Endothelial cell of umbilical vein (primary cell): ENCODE data around the gene MTA1. TPM values are rescaled to one million over a fixed set of nuclear protein-coding genes. Genes with fewer than 3 reads are reported as not detected.
A peak's percentile ranks its signal among the peaks of the same experiment; 100 is the strongest.

ENCODE experiments used
- BruUV-seq: library from RNA; stranded (reverse); fragments of 400-500 nt; replicated peaks from 2 replicates; lab custom pipeline; 2021; lab: Mats Ljungman, UMichigan
- CTCF ChIA-PET: fragments of 300-600, 350-600 bp; sonication (Branson Sonifier 250); formaldehyde crosslinking; loops from one replicate; lab custom pipeline; 2021; ENCODE audit warnings: antibody characterized with exemption, inconsistent platforms; lab: Charles Lee
- POLR2A ChIA-PET: fragments of 300-600, 350-600 bp; sonication (Branson Sonifier 250); formaldehyde crosslinking; loops from one replicate; lab custom pipeline; 2021; ENCODE audit warnings: antibody characterized with exemption, inconsistent platforms; lab: Charles Lee
- DNase-seq: peaks from one replicate; pipeline ENCODE4 v3.0.0-alpha.2; 2011; ENCODE audit warnings: low read depth, low spot score
- FAIRE-seq: peaks from 2 replicates; lab custom pipeline; 2011; peaks lifted over from hg19 to GRCh38; lab: Jason Lieb, UNC
- H2AFZ ChIP-seq: 2 replicates; pipeline ENCODE4 v1.6.0; 2012; ENCODE audit warnings: low read depth, low read length, control low read depth, inconsistent platforms
- H3K27ac ChIP-seq: 2 replicates; pipeline ENCODE4 v1.5.1; 2011; ENCODE audit warnings: low read depth, mild to moderate bottlenecking, control low read depth, low read length, moderate library complexity; ENCODE audit not compliant: insufficient read depth
- H3K27me3 ChIP-seq, 2 experiments: 2 replicates each; pipeline versions ENCODE4 v1.6.0 to v1.6.1; 2011; ENCODE audit warnings: low read length in 2 of 2, mixed read lengths in 1 of 2; ENCODE audit not compliant: control insufficient read depth in 2 of 2, insufficient read depth in 2 of 2
- H3K36me3 ChIP-seq, 2 experiments: 2 replicates in 1 of 2; 3 replicates in 1 of 2; pipeline ENCODE4 v1.5.1; 2011; ENCODE audit warnings: low read length in 2 of 2, mild to moderate bottlenecking in 1 of 2, moderate library complexity in 1 of 2; ENCODE audit not compliant: control insufficient read depth in 2 of 2, insufficient read depth in 2 of 2; ENCODE audit errors: extremely low read depth in 1 of 2
- H3K4me1 ChIP-seq: 3 replicates; pipeline ENCODE4 v1.5.1; 2011; ENCODE audit warnings: mild to moderate bottlenecking, low read length; ENCODE audit not compliant: control insufficient read depth, insufficient read depth; ENCODE audit errors: extremely low read depth
- H3K4me2 ChIP-seq: 2 replicates; pipeline ENCODE4 v1.6.1; 2011; ENCODE audit warnings: low read length, control low read depth, mixed read lengths; ENCODE audit not compliant: insufficient read depth
- H3K4me3 ChIP-seq, 3 experiments: fragments of 200-600 bp in 1 of 3; sonication (generic), shearing (Covaris generic) in 1 of 3; replicated peaks in 1 of 3; 2 replicates each; pipeline ENCODE4 v1.5.1; 2011 to 2016; ENCODE audit warnings: control low read depth in 3 of 3, low read length in 3 of 3, mild to moderate bottlenecking in 2 of 3, inconsistent platforms in 1 of 3, low read depth in 1 of 3, moderate library complexity in 1 of 3; ENCODE audit not compliant: insufficient read depth in 1 of 3
- H3K79me2 ChIP-seq: 2 replicates; pipeline ENCODE4 v1.6.0; 2012; ENCODE audit warnings: low read length, inconsistent platforms; ENCODE audit not compliant: control insufficient read depth, insufficient read depth
- H3K9ac ChIP-seq: replicated peaks from 2 replicates; pipeline ENCODE3; 2011; ENCODE audit warnings: low read length, control low read depth; ENCODE audit not compliant: insufficient read depth; ENCODE audit errors: extremely low read depth
- H3K9me1 ChIP-seq: replicated peaks from 3 replicates; pipeline ENCODE4 v1.6.0; 2011; ENCODE audit warnings: mild to moderate bottlenecking, low read length; ENCODE audit not compliant: control insufficient read depth, insufficient read depth; ENCODE audit errors: extremely low read depth
- H3K9me3 ChIP-seq: replicated peaks from 2 replicates; pipeline ENCODE4 v1.5.1; 2012; ENCODE audit warnings: low read length, inconsistent platforms; ENCODE audit not compliant: control insufficient read depth, insufficient read depth
- H4K20me1 ChIP-seq: replicated peaks from 2 replicates; pipeline ENCODE3; 2011; ENCODE audit warnings: mild to moderate bottlenecking, low read length; ENCODE audit not compliant: control insufficient read depth, insufficient read depth; ENCODE audit errors: extremely low read depth
- EZH2 ChIP-seq: IDR thresholded peaks from 2 replicates; pipeline ENCODE4 v1.6.1; 2012; ENCODE audit warnings: borderline replicate concordance, low read depth, mild to moderate bottlenecking, moderate library complexity, low read length, inconsistent platforms; ENCODE audit not compliant: severe bottlenecking
- FOS ChIP-seq: IDR thresholded peaks from 2 replicates; pipeline ENCODE4 v1.6.1; 2011; ENCODE audit warnings: mild to moderate bottlenecking, low read length, moderate library complexity, borderline replicate concordance; ENCODE audit not compliant: insufficient read depth
- GATA2 ChIP-seq: IDR thresholded peaks from 2 replicates; pipeline ENCODE4 v1.7.0; 2011; ENCODE audit warnings: low read depth, mild to moderate bottlenecking, moderate library complexity, mixed read lengths, low read length; ENCODE audit not compliant: insufficient read length, insufficient read depth
- JUN ChIP-seq: IDR thresholded peaks from 2 replicates; pipeline ENCODE4 v1.6.1; 2011; ENCODE audit warnings: borderline replicate concordance, low read depth; ENCODE audit not compliant: insufficient read length, insufficient read depth
- MAX ChIP-seq: IDR thresholded peaks from 2 replicates; pipeline ENCODE4 v1.6.1; 2011; ENCODE audit not compliant: insufficient read depth, insufficient read length
- MYC ChIP-seq: IDR thresholded peaks from one replicate; pipeline ENCODE4 v1.6.1; 2011; ENCODE audit warnings: mild to moderate bottlenecking, low read depth, low read length
- POLR2A ChIP-seq: IDR thresholded peaks from 2 replicates; pipeline ENCODE4 v1.6.1; 2012; ENCODE audit warnings: low read depth, mild to moderate bottlenecking, control low read depth, low read length
- POLR2AphosphoS5 ChIP-seq: IDR thresholded peaks from 2 replicates; pipeline ENCODE4 v1.6.1; 2012; ENCODE audit warnings: low read depth, mild to moderate bottlenecking, control low read depth, low read length, moderate library complexity; ENCODE audit not compliant: insufficient read depth
- dilution Hi-C: fragments of 300-500 bp; cut with MboI; formaldehyde crosslinking; loops from one replicate; pipeline ENCODE4 v1.15.0; 2019; ENCODE audit warnings: low sequenced_read_pairs; ENCODE audit not compliant: extremely low pct_ligation_motif_present
- intact Hi-C: fragments of 100-400 bp; cut with micrococcal nuclease; formaldehyde crosslinking; loops from one replicate; pipeline ENCODE4 v1.10.0; 2022
- polyA plus RNA-seq, 4 experiments: library from polyadenylated mRNA; depleted of rRNA in 3 of 4; stranded (reverse) in 3 of 4; unstranded in 1 of 4; fragments of >200 nt; gene quantifications; 2 replicates each; pipeline versions ENCODE4 v1.2.1 to v1.2.3, GENCODE V29; 2011 to 2012; ENCODE audit warnings: missing spikeins in 1 of 4
- total RNA-seq: library from RNA; stranded (reverse); gene quantifications from 2 replicates; pipeline ENCODE4 v1.2.3, GENCODE V29; 2021
- TF ChIP-seq, protein P1 (sequence below), 2 donors: IDR thresholded peaks; 1 replicate in 1 of 2; 2 replicates in 1 of 2; pipeline ENCODE4 v1.5.1; 2011; ENCODE audit warnings: low read length in 2 of 2, mild to moderate bottlenecking in 2 of 2, moderate library complexity in 2 of 2, control low read depth in 1 of 2, inconsistent platforms in 1 of 2, low read depth in 1 of 2; ENCODE audit not compliant: insufficient read depth in 1 of 2; ENCODE audit errors: extremely low read depth in 1 of 2

The MTA1 gene
- total and polyA plus RNA-seq, 2 donors (not counting 3 experiments of a cell fraction or from before 2014, with no cell fraction given): 85.2 to 167 TPM

GRCh38 chr14:105394714-105395537, 24.7 kb upstream of the MTA1 start:
- TSS peak; percentile 32 for BruUV-seq

More at GRCh38 chr14:105394714-105395537, 24.7 kb upstream of the MTA1 start:
- no peak overlapping the region for H3K27ac ChIP-seq
- peaks cover 4% of the 10 kb centered on the region for H3K79me2 ChIP-seq
- FAIRE-seq: no peak
- H3K9me3 ChIP-seq: no peaks in the 10 kb centered on the region
- TF ChIP-seq JUN (no peak), MAX (no peak), GATA2 (no peak), FOS (no peak), POLR2A (no peak), MYC (no peak), EZH2 (no peak), POLR2AphosphoS5 (no peak)
- TF ChIP-seq, protein P1, sequence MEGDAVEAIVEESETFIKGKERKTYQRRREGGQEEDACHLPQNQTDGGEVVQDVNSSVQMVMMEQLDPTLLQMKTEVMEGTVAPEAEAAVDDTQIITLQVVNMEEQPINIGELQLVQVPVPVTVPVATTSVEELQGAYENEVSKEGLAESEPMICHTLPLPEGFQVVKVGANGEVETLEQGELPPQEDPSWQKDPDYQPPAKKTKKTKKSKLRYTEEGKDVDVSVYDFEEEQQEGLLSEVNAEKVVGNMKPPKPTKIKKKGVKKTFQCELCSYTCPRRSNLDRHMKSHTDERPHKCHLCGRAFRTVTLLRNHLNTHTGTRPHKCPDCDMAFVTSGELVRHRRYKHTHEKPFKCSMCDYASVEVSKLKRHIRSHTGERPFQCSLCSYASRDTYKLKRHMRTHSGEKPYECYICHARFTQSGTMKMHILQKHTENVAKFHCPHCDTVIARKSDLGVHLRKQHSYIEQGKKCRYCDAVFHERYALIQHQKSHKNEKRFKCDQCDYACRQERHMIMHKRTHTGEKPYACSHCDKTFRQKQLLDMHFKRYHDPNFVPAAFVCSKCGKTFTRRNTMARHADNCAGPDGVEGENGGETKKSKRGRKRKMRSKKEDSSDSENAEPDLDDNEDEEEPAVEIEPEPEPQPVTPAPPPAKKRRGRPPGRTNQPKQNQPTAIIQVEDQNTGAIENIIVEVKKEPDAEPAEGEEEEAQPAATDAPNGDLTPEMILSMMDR (IDR thresholded peaks at IDR 0.05; ENCODE audit: extremely low read depth in 1 of 2, insufficient read depth in 1 of 2, low read depth in 1 of 2, low read length in 2 of 2): no peak
- intact Hi-C loops: loop anchor here (5.0 kb wide), 1 partner anchor 37 kb away; no protein-coding TSS in a partner anchor
- no peaks in the 10 kb centered on the region for H3K36me3 ChIP-seq
- H3K4me2 ChIP-seq: no peak overlapping the region
- DNase-seq: no peak
- H3K4me1 ChIP-seq: peaks cover 21% of the 10 kb centered on the region
- ChIA-PET CTCF (interaction anchor here (1.2 to 2.3 kb wide), 2 partner anchors 9 to 24 kb away, joined by 3 to 9 read pairs; no protein-coding TSS in a partner anchor), POLR2A (no interaction called here)
- dilution Hi-C loops: no loop called here
- H4K20me1 ChIP-seq: no peaks in the 10 kb centered on the region
- no peak overlapping the region for H2AFZ ChIP-seq
- no peak overlapping the region for H3K4me3 ChIP-seq
- H3K27me3 ChIP-seq: no peaks in the 10 kb centered on the region
- no peaks in the 10 kb centered on the region for H3K9me1 ChIP-seq
- no peak overlapping the region for H3K9ac ChIP-seq
